ENCODE measurements around the gene TFPI2.

TFPI2 gene

DNA sequence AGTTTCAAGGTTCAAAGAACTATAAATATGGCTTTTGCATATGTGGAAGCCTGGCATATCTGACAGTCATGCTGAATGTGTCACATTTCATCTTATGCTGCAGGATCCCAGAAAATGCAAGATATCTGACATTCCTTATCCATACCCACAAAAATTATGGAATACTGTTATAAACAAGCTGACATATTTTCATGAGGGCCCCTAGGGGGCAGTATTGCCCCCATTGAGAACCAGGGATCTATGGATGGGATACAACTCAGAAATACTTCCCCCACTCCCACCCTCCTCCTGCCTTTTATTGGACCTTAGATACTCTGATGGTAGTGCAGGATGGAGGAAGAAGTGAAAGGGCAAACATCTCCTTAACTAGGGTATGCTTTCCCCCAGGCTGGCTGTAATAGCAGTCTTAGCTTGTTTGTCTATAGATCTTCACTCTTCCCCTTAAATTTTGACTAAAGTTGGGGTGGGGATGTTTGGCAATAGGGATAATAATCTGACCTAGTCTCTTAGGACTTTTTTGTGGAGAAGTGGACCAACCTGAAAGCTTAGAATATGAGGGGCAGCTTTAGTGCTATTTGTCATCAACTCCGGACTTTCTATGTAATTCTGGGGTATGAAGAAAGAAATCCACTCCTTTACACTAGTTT lies 12.3 kb upstream of the TFPI2 start:
- TF ChIP-seq, protein P1, sequence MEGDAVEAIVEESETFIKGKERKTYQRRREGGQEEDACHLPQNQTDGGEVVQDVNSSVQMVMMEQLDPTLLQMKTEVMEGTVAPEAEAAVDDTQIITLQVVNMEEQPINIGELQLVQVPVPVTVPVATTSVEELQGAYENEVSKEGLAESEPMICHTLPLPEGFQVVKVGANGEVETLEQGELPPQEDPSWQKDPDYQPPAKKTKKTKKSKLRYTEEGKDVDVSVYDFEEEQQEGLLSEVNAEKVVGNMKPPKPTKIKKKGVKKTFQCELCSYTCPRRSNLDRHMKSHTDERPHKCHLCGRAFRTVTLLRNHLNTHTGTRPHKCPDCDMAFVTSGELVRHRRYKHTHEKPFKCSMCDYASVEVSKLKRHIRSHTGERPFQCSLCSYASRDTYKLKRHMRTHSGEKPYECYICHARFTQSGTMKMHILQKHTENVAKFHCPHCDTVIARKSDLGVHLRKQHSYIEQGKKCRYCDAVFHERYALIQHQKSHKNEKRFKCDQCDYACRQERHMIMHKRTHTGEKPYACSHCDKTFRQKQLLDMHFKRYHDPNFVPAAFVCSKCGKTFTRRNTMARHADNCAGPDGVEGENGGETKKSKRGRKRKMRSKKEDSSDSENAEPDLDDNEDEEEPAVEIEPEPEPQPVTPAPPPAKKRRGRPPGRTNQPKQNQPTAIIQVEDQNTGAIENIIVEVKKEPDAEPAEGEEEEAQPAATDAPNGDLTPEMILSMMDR (IDR thresholded peaks at IDR 0.05; ENCODE audit: insufficient read depth, low read length), result peak; percentile 72
- TF ChIP-seq SPI1 (IDR thresholded peaks at IDR 0.05; ENCODE audit: borderline replicate concordance, low read depth), result no peak
- Histone ChIP-seq H3K27ac (replicated peaks) (no peak overlapping the region), H3K4me3 (replicated peaks; ENCODE audit: insufficient read depth, low read length) (no peak overlapping the region), H3K27me3 (ENCODE audit: insufficient read depth, poor library complexity, severe bottlenecking) (no peaks in the 10 kb centered on the region)
- DNase-seq (ENCODE audit: low read depth in 1 of 2, low spot score in 1 of 2), result peak in 1 of 2 experiments; percentile 2

GRCh38 chr7:93897680-93898079 lies 7.1 kb upstream of the TFPI2 start:
- no peak for DNase-seq (ENCODE audit: low read depth in 1 of 2, low spot score in 1 of 2)
- H3K27ac ChIP-seq (replicated peaks), result no peak overlapping the region
- H3K4me3 ChIP-seq (replicated peaks; ENCODE audit: insufficient read depth, low read length), result no peak overlapping the region
- no peaks in the 10 kb centered on the region for H3K27me3 ChIP-seq (ENCODE audit: insufficient read depth, poor library complexity, severe bottlenecking)
- TF ChIP-seq SPI1 (IDR thresholded peaks at IDR 0.05; ENCODE audit: borderline replicate concordance, low read depth), result no peak
- TF ChIP-seq, protein P2, sequence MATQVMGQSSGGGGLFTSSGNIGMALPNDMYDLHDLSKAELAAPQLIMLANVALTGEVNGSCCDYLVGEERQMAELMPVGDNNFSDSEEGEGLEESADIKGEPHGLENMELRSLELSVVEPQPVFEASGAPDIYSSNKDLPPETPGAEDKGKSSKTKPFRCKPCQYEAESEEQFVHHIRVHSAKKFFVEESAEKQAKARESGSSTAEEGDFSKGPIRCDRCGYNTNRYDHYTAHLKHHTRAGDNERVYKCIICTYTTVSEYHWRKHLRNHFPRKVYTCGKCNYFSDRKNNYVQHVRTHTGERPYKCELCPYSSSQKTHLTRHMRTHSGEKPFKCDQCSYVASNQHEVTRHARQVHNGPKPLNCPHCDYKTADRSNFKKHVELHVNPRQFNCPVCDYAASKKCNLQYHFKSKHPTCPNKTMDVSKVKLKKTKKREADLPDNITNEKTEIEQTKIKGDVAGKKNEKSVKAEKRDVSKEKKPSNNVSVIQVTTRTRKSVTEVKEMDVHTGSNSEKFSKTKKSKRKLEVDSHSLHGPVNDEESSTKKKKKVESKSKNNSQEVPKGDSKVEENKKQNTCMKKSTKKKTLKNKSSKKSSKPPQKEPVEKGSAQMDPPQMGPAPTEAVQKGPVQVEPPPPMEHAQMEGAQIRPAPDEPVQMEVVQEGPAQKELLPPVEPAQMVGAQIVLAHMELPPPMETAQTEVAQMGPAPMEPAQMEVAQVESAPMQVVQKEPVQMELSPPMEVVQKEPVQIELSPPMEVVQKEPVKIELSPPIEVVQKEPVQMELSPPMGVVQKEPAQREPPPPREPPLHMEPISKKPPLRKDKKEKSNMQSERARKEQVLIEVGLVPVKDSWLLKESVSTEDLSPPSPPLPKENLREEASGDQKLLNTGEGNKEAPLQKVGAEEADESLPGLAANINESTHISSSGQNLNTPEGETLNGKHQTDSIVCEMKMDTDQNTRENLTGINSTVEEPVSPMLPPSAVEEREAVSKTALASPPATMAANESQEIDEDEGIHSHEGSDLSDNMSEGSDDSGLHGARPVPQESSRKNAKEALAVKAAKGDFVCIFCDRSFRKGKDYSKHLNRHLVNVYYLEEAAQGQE (IDR thresholded peaks at IDR 0.05; ENCODE audit: insufficient replicate concordance, low read depth), result no peak
- TF ChIP-seq, protein P1 (IDR thresholded peaks at IDR 0.05; ENCODE audit: insufficient read depth, low read length), result no peak
- no peak for TF ChIP-seq GABPA (IDR thresholded peaks at IDR 0.05; ENCODE audit: low read depth)
- TF ChIP-seq POLR2AphosphoS5 (IDR thresholded peaks at IDR 0.05; ENCODE audit: low read depth), result no peak

DNA sequence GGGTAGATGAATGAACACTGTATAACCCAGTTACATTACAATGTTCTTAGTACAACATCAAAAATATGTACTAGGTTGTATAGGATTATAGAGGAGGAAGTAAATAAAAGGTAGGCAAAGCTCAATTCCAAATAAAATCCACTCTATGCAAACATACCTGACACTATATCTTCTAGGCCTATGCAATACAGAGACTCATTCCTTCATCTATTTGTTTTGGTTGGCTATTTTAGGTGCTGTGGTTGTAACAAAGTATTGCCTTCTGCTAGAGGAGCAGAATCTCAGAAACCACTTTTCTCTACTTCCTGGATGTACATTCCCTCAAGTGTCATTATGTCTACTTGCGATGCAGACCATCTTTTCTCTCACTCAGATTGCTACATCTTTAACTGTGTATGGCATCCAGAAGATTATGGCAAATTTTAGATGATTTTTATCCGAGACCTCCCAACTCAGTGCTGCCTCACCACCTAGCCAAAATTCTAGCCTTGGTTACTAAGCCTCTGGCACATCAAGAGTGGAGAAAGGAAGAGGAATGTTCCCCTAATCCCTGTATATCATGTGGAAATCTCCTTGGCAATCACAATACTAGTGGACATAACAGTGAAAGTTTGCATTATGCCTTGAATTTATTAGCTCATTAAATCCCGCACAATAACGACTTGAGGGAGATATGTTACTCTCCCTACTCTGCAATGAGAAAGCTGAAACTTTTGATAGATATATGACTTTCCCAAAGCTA lies 5.5 kb upstream of the TFPI2 start:
- no peaks in the 10 kb centered on the region for H3K27me3 ChIP-seq (ENCODE audit: insufficient read depth, poor library complexity, severe bottlenecking)
- no peak overlapping the region for H3K27ac ChIP-seq (replicated peaks)
- TF ChIP-seq, protein P2 (IDR thresholded peaks at IDR 0.05; ENCODE audit: insufficient replicate concordance, low read depth), result no peak
- TF ChIP-seq GABPA (IDR thresholded peaks at IDR 0.05; ENCODE audit: low read depth) (no peak), POLR2AphosphoS5 (IDR thresholded peaks at IDR 0.05; ENCODE audit: low read depth) (no peak)
- H3K4me3 ChIP-seq (replicated peaks; ENCODE audit: insufficient read depth, low read length), result no peak overlapping the region
- no peak for DNase-seq (ENCODE audit: low read depth in 1 of 2, low spot score in 1 of 2)

- Histone ChIP-seq H3K27me3 (ENCODE audit: insufficient read depth, poor library complexity, severe bottlenecking) (peaks cover 7% of the 10 kb centered on the region), H3K4me3 (replicated peaks; ENCODE audit: insufficient read depth, low read length) (no peak overlapping the region), H3K27ac (replicated peaks) (no peak overlapping the region)
- DNase-seq (ENCODE audit: low read depth in 1 of 2, low spot score in 1 of 2), result no peak
- TF ChIP-seq POLR2AphosphoS5 (IDR thresholded peaks at IDR 0.05; ENCODE audit: low read depth), result no peak
- TF ChIP-seq, protein P1 (IDR thresholded peaks at IDR 0.05; ENCODE audit: insufficient read depth, low read length), result no peak
- TF ChIP-seq SPI1 (IDR thresholded peaks at IDR 0.05; ENCODE audit: borderline replicate concordance, low read depth), result no peak
- no peak for TF ChIP-seq GABPA (IDR thresholded peaks at IDR 0.05; ENCODE audit: low read depth)
- TF ChIP-seq, protein P2 (IDR thresholded peaks at IDR 0.05; ENCODE audit: insufficient replicate concordance, low read depth), result no peak
These were observed 4.5 kb upstream of the TFPI2 start for GRCh38 chr7:93894966-93895640.

Measured in HL-60 (cell line).